H9 (cell line): ENCODE measurements around the gene PPFIBP1. TPM values are rescaled to one million over a fixed set of nuclear protein-coding genes. Genes with fewer than 3 reads are reported as not detected.

ENCODE experiments used
- DNase-seq: peaks from one replicate; pipeline ENCODE4 v3.0.0-alpha.2; 2017
- H2AFZ ChIP-seq: one replicate; pipeline ENCODE4 v1.6.1; 2013; ENCODE audit warnings: mild to moderate bottlenecking, low read length, control low read depth, moderate library complexity
- H2AK5ac ChIP-seq: 2 replicates; pipeline ENCODE4 v1.6.1; 2013; ENCODE audit warnings: low read length, control low read depth, mixed read lengths; ENCODE audit not compliant: insufficient read length
- H2BK120ac ChIP-seq: one replicate; pipeline ENCODE4 v1.6.1; 2013; ENCODE audit warnings: low read depth, mild to moderate bottlenecking, low read length, control low read depth, inconsistent platforms; ENCODE audit not compliant: poor library complexity, severe bottlenecking
- H2BK12ac ChIP-seq: 2 replicates; pipeline ENCODE4 v1.6.1; 2013; ENCODE audit warnings: low read length, control low read depth, mixed read lengths, low read depth; ENCODE audit not compliant: insufficient read length
- H2BK15ac ChIP-seq: 2 replicates; pipeline ENCODE4 v1.6.1; 2013; ENCODE audit warnings: low read depth, low read length, control low read depth
- H2BK20ac ChIP-seq: one replicate; pipeline ENCODE4 v1.6.1; 2013; ENCODE audit warnings: low read depth, mild to moderate bottlenecking, low read length, control low read depth, inconsistent platforms; ENCODE audit not compliant: poor library complexity, severe bottlenecking
- H2BK5ac ChIP-seq: 2 replicates; pipeline ENCODE4 v1.6.1; 2013; ENCODE audit warnings: low read length, control low read depth, mixed read lengths; ENCODE audit not compliant: insufficient read length
- H3K14ac ChIP-seq: 2 replicates; pipeline ENCODE4 v1.6.1; 2013; ENCODE audit warnings: low read length, control low read depth; ENCODE audit not compliant: insufficient read depth
- H3K18ac ChIP-seq: 2 replicates; pipeline ENCODE4 v1.6.1; 2013; ENCODE audit warnings: low read depth, mild to moderate bottlenecking, mixed read lengths, low read length, control low read depth; ENCODE audit not compliant: insufficient read length
- H3K23ac ChIP-seq: 2 replicates; pipeline ENCODE4 v1.6.1; 2013; ENCODE audit warnings: low read length, control low read depth, mixed read lengths, low read depth; ENCODE audit not compliant: insufficient read length
- H3K23me2 ChIP-seq: 2 replicates; pipeline ENCODE4 v1.6.1; 2013; ENCODE audit warnings: low read depth, mild to moderate bottlenecking, mixed read lengths, low read length, control low read depth; ENCODE audit not compliant: insufficient read length, poor library complexity, severe bottlenecking
- H3K27ac ChIP-seq: 2 replicates; pipeline ENCODE4 v1.5.1; 2013; ENCODE audit warnings: low read length, control low read depth, mixed read lengths, low read depth; ENCODE audit not compliant: insufficient read length
- H3K27me3 ChIP-seq: 2 replicates; pipeline ENCODE4 v1.6.1; 2013; ENCODE audit warnings: low read length, control low read depth, inconsistent platforms; ENCODE audit not compliant: insufficient read depth
- H3K4ac ChIP-seq: 2 replicates; pipeline ENCODE4 v1.6.1; 2013; ENCODE audit warnings: low read depth, mild to moderate bottlenecking, control low read depth, inconsistent platforms, low read length, moderate library complexity
- H3K4me1 ChIP-seq: 2 replicates; pipeline ENCODE4 v1.6.1; 2013; ENCODE audit warnings: low read length, control low read depth, inconsistent platforms; ENCODE audit not compliant: insufficient read depth
- H3K4me2 ChIP-seq: 2 replicates; pipeline ENCODE4 v1.6.1; 2013; ENCODE audit warnings: low read length, control low read depth, mixed read lengths; ENCODE audit not compliant: insufficient read length, insufficient read depth
- H3K56ac ChIP-seq: 2 replicates; pipeline ENCODE4 v1.6.1; 2013; ENCODE audit warnings: low read depth, mild to moderate bottlenecking, mixed read lengths, low read length, control low read depth; ENCODE audit not compliant: insufficient read length
- H3K79me1 ChIP-seq: 2 replicates; pipeline ENCODE4 v1.6.1; 2013; ENCODE audit warnings: low read depth, mild to moderate bottlenecking, moderate library complexity, low read length, control low read depth, inconsistent platforms; ENCODE audit not compliant: insufficient read depth, poor library complexity, severe bottlenecking
- H3K79me2 ChIP-seq: 2 replicates; pipeline ENCODE4 v1.6.1; 2013; ENCODE audit warnings: low read length, control low read depth, inconsistent platforms; ENCODE audit not compliant: insufficient read depth
- H3K9ac ChIP-seq: 2 replicates; pipeline ENCODE4 v1.6.1; 2013; ENCODE audit warnings: low read length, control low read depth, mixed read lengths; ENCODE audit not compliant: insufficient read length; ENCODE audit errors: extremely low read depth
- H3K9me3 ChIP-seq: one replicate; pipeline ENCODE4 v1.6.1; 2013; ENCODE audit warnings: low read depth, low read length, inconsistent platforms; ENCODE audit not compliant: control insufficient read depth
- H3T11ph ChIP-seq: one replicate; pipeline ENCODE4 v1.6.1; 2013; ENCODE audit warnings: mild to moderate bottlenecking, low read length, control low read depth, inconsistent platforms
- H4K20me1 ChIP-seq: one replicate; pipeline ENCODE4 v1.6.1; 2013; ENCODE audit not compliant: control insufficient read depth, insufficient read length, insufficient read depth
- H4K5ac ChIP-seq: 2 replicates; pipeline ENCODE4 v1.6.1; 2013; ENCODE audit warnings: low read depth, mild to moderate bottlenecking, mixed read lengths, low read length, control low read depth; ENCODE audit not compliant: insufficient read length
- H4K8ac ChIP-seq: replicated peaks from 2 replicates; pipeline ENCODE4 v1.6.1; 2013; ENCODE audit warnings: low read length, control low read depth, mixed read lengths, low read depth; ENCODE audit not compliant: insufficient read length
- H4K91ac ChIP-seq: 2 replicates; pipeline ENCODE4 v1.6.1; 2013; ENCODE audit warnings: low read depth, mild to moderate bottlenecking, moderate library complexity, mixed read lengths, low read length, control low read depth; ENCODE audit not compliant: insufficient read length
- H3K27ac Mint-ChIP-seq, 3 experiments: 2 replicates in 2 of 3; 3 replicates in 1 of 3; pipeline ENCODE4 v1.8.0; 2020 to 2021; ENCODE audit warnings: mixed read lengths in 3 of 3, mild to moderate bottlenecking in 1 of 3, moderate library complexity in 1 of 3
- H3K27me3 Mint-ChIP-seq: 2 replicates; pipeline ENCODE4 v1.8.0; 2021; ENCODE audit warnings: low read depth, mild to moderate bottlenecking, moderate library complexity, mixed read lengths
- H3K36me3 Mint-ChIP-seq, 3 experiments: 2 replicates in 2 of 3; 3 replicates in 1 of 3; pipeline ENCODE4 v1.8.0; 2020 to 2021; ENCODE audit warnings: low read depth in 3 of 3, mixed read lengths in 3 of 3; ENCODE audit not compliant: insufficient read depth in 1 of 3
- H3K4me1 Mint-ChIP-seq, 2 experiments: 2 replicates each; pipeline ENCODE4 v1.8.0; 2020; ENCODE audit warnings: mixed read lengths in 2 of 2
- H3K4me3 Mint-ChIP-seq, 2 experiments: 2 replicates in 1 of 2; 3 replicates in 1 of 2; pipeline ENCODE4 v1.8.0; 2020 to 2021; ENCODE audit warnings: mild to moderate bottlenecking in 2 of 2, mixed read lengths in 2 of 2, moderate library complexity in 1 of 2
- H3K9me3 Mint-ChIP-seq, 2 experiments: 2 replicates in 1 of 2; 3 replicates in 1 of 2; pipeline ENCODE4 v1.8.0; 2020; ENCODE audit warnings: mild to moderate bottlenecking in 2 of 2, mixed read lengths in 2 of 2, moderate library complexity in 1 of 2
- CTCF ChIP-seq: fragments of 200-600 bp; sonication (generic); conservative IDR thresholded peaks from 3 replicates; pipeline ENCODE4 v1.8.0; 2021; ENCODE audit warnings: antibody characterized with exemption, mild to moderate bottlenecking
- WGBS: extraction: QIAGEN DNeasy Blood & Tissue Kit; methylation state at CpG from one replicate; pipeline ENCODE4 v1.1.7; 2013; ENCODE audit warnings: missing lambda C conversion rate, low lambda C conversion rate, mixed read lengths; ENCODE audit not compliant: insufficient read length; ENCODE audit errors: extremely low coverage; 5-methylcytosine and 5-hydroxymethylcytosine counted together
- total RNA-seq: library from RNA; stranded (reverse); gene quantifications from 2 replicates; pipeline ENCODE4 v1.2.1, GENCODE V29; 2021

PPFIBP1 gene
- total RNA-seq, 1 experiment from 2014 or later, result 29.2 TPM

- Mint-ChIP-seq H3K27me3 (no peaks in the 10 kb centered on the region), H3K9me3 (no peaks in the 10 kb centered on the region; a peak in 1 of 5 replicates), H3K4me1 (no peaks in the 10 kb centered on the region), H3K4me3 (no peak overlapping the region), H3K27ac (no peak overlapping the region), H3K36me3 (peaks cover 13 to 37% (median 29%) of the 10 kb centered on the region in 3 experiments; a peak in 6 of 7 replicates)
- H3K4ac ChIP-seq, result no peak overlapping the region
- no peak overlapping the region for H2BK12ac ChIP-seq
- no peak for DNase-seq
- no peak overlapping the region for H4K5ac ChIP-seq
- no peak overlapping the region for H3K27ac ChIP-seq
- WGBS, result no CpG with 5 or more reads among the region's 4 CpGs
- H3K23me2 ChIP-seq, result no peaks in the 10 kb centered on the region
- H3K23ac ChIP-seq, result no peak overlapping the region
- no peak overlapping the region for H4K8ac ChIP-seq
- H4K20me1 ChIP-seq, result no peaks in the 10 kb centered on the region
- H4K91ac ChIP-seq, result no peak overlapping the region
- H3K9ac ChIP-seq, result no peak overlapping the region
- H2BK15ac ChIP-seq, result no peak overlapping the region
- no peaks in the 10 kb centered on the region for H3K9me3 ChIP-seq
- no peak overlapping the region for H2BK20ac ChIP-seq
- no peaks in the 10 kb centered on the region for H3K4me1 ChIP-seq
- no peak overlapping the region for H3K18ac ChIP-seq
- no peaks in the 10 kb centered on the region for H3K79me2 ChIP-seq
- no peak overlapping the region for H3K4me2 ChIP-seq
- no peak overlapping the region for H2BK120ac ChIP-seq
- H3K27me3 ChIP-seq, result no peaks in the 10 kb centered on the region
- no peak overlapping the region for H2AFZ ChIP-seq
- H3K56ac ChIP-seq, result no peak overlapping the region
- no peak overlapping the region for H2BK5ac ChIP-seq
- H2AK5ac ChIP-seq, result no peak overlapping the region
- no peak for TF ChIP-seq CTCF
- H3K79me1 ChIP-seq, result peaks cover 3% of the 10 kb centered on the region
- no peak overlapping the region for H3T11ph ChIP-seq
- H3K14ac ChIP-seq, result no peak overlapping the region
Measured at GRCh38 chr12:27730097-27730588, 206.1 kb downstream of the PPFIBP1 start.
